HPDE6-E6E7 (cell line): Measurements from ENCODE around the gene GFRAL.

ENCODE experiments used
- DNase-seq: peaks from one replicate; pipeline ENCODE4 v3.0.0; 2011; ENCODE audit warnings: missing footprints; ENCODE audit errors: extremely low spot score

GFRAL gene

DNA sequence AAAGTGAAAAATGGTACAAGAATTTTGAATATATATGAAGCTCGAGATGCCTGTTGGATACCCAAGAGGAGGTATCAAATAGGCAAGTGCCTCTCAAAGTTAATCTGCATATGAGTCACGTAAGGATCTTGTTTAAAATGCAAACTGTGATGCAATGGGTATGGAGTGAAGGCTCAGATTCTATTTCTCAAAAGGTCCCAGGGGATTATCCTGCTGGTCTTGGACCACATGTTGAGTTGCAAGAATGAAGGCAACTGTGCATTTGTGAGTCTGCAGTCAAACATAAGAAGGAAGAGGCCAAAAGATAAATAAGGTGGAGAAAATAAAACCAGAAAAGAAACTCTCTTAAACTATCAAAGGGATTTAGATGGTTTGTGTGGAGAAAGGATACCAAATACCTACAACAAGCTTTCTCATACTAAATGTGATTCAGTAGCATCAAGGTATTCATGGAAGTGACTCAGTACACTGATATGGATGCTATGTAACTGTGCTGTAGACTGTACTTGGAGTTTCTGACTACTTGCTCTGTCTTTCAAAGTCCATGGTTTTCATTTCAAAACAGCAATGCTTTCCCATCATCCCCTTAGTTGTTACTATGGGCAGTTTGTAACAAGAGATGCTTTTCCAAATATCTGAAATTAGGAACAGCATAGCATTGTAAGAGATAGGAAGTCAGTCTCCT is 106.3 kb downstream of the GFRAL start:
- no peak for DNase-seq

- no peak for DNase-seq
Observed at GRCh38 chr6:55437141-55437540, 109.9 kb downstream of the GFRAL start.

GRCh38 chr6:55438203-55438602 is 110.9 kb downstream of the GFRAL start:
- no peak for DNase-seq

DNA sequence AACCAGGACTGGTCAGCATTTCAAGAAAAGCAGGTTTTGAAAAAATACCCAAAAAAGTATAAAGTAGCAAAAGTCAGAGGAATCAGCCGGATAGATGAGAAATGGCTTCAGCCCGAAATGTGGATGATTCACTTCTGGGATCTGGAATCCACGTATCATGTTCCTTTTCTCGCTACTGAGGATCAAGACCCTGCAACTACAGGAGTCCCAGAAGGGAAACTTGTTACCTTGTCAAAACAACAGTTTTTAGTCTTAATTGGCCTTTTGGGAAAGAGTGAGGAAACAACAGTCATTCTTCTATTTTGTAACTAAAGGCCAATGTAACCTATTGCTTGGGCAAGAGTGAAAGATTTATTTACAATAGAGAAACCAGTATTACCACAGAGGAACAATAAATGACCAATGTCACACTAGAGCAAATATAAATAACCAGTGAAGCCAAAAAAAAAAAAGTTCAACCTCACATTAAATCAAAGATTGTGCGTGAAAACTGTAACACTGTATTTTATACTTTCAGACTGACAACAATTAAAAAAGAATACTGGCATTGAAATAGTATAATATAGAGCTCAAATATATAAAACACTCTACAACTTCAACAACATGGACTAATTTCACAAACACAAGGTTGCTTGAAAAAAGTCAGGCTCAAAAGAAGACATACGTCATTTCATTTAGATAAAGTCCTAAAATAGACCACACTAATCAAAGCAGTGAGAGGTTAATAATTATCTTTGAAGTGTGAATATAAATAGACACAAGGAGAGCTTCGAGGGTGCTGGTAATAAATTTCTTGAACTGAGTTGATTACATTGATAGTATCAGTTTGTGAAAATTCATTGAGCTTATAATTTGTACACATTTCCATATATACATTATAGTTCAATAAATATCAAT is 116.2 kb downstream of the GFRAL start:
- DNase-seq: no peak

DNA sequence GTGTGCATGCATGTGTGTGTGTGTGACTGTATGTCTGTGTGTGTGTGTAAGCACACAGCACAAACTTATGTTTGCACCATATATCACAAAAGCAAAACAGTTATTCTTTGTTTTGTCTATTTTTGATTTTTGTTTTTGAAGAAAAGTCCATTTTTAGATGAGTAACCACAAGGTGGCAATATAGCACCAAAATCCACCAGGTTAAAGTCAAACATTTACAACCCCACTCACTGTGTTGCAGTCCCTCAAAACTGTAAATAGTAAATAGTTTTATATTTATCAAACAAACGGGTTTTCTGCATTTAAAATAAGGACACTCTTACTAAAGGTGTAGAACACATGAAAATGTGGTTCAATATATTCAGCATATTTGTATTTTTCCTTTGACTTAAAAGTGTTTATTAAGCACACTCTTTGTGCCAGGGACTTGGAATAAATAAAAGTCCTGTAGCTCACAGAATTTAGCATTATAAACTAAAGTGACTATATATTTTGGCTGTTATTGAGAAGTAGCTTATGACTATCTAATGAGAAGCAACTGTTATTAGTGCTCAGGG is 118.5 kb downstream of the GFRAL start:
- DNase-seq: no peak

GRCh38 chr6:55447891-55448290 is 120.6 kb downstream of the GFRAL start:
- DNase-seq: no peak

DNA sequence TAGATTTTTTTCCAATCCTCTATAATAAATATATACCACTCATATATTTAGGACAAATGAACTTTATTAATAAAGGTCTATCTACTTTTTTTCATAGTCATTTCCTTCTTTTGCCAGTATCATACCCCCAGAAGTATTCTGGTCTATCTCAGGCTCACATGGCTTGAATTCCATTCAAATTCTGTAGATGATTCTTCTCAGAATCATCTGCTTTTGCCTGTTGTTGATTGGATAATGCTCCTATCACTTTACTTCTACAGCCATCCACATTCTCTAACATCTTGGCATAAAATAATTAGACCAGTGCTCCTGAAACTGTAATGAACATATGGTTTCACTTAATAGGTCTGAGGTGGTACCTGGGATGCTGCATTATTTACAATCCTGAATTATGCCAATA is 121.2 kb downstream of the GFRAL start:
- no peak for DNase-seq

- no peak for DNase-seq
Observed at GRCh38 chr6:55449225-55449624, 122.0 kb downstream of the GFRAL start.

DNA sequence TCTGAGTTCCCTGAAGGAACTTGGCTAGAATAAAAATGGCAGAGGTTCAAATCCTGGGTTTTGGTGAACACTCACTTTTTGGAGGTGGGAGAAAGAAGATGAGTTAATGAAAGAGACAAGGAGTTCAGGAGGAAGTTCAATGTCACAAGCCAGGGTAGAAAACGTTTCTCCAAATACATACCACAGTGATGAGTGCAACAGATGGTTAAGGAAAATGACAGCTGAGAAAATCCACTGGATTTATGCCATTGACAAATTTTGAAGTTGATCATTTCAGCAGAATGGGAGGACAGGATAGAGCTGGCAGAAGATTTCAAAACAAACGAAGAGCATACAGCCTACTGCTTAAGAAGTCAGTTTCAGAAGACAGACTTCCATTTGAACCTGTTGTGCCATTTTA is 122.7 kb downstream of the GFRAL start:
- no peak for DNase-seq
